ENCODE results near the gene MPRIP. TPM values are rescaled to one million over a fixed set of nuclear protein-coding genes. Genes with fewer than 3 reads are reported as not detected.

Gene MPRIP
- total and polyA plus RNA-seq, 2 donors (not counting 3 experiments of a cell fraction or from before 2014, with no cell fraction given) = 94.6 to 246 TPM

GRCh38 chr17:17021194-17021863 lies 20.9 kb upstream of the MPRIP start:
- no TSS peak for BruUV-seq (replicated peaks)
- Histone ChIP-seq H3K36me3 (ENCODE audit: control insufficient read depth in 2 of 2, extremely low read depth in 1 of 2, insufficient read depth in 2 of 2, low read length in 2 of 2) (no peaks in the 10 kb centered on the region), H3K9ac (replicated peaks; ENCODE audit: extremely low read depth, insufficient read depth, low read length) (no peak overlapping the region), H3K4me1 (ENCODE audit: control insufficient read depth, extremely low read depth, insufficient read depth, low read length) (peaks cover 6% of the 10 kb centered on the region), H4K20me1 (replicated peaks; ENCODE audit: control insufficient read depth, extremely low read depth, insufficient read depth, low read length) (no peaks in the 10 kb centered on the region), H3K27me3 (ENCODE audit: control insufficient read depth in 2 of 2, insufficient read depth in 2 of 2, low read length in 2 of 2) (no peaks in the 10 kb centered on the region), H3K4me3 (replicated peaks in 1 of 3; ENCODE audit: insufficient read depth in 1 of 3, low read depth in 1 of 3, low read length in 3 of 3) (no peak overlapping the region), H3K27ac (ENCODE audit: insufficient read depth, low read depth, low read length) (no peak overlapping the region), H3K9me1 (replicated peaks; ENCODE audit: control insufficient read depth, extremely low read depth, insufficient read depth, low read length) (no peaks in the 10 kb centered on the region), H3K4me2 (ENCODE audit: insufficient read depth, low read length) (no peak overlapping the region), H3K9me3 (replicated peaks; ENCODE audit: control insufficient read depth, insufficient read depth, low read length) (no peaks in the 10 kb centered on the region), H2AFZ (ENCODE audit: low read depth, low read length) (no peak overlapping the region), H3K79me2 (ENCODE audit: control insufficient read depth, insufficient read depth, low read length) (no peaks in the 10 kb centered on the region)
- no peak for FAIRE-seq
- no peak for DNase-seq (ENCODE audit: low read depth, low spot score)
- CTCF ChIA-PET = interaction anchor here (0.6 to 1.2 kb wide), 2 partner anchors 14 to 191 kb away, joined by 3 read pairs; no protein-coding TSS in a partner anchor
- POLR2A ChIA-PET = no interaction called here
- TF ChIP-seq POLR2AphosphoS5 (IDR thresholded peaks at IDR 0.05; ENCODE audit: insufficient read depth, low read depth, low read length) = no peak
- TF ChIP-seq GATA2 (IDR thresholded peaks at IDR 0.05; ENCODE audit: insufficient read depth, insufficient read length, low read depth, low read length) = no peak
- TF ChIP-seq EZH2 (IDR thresholded peaks at IDR 0.05; ENCODE audit: borderline replicate concordance, low read depth, low read length, severe bottlenecking) = no peak
- TF ChIP-seq POLR2A (IDR thresholded peaks at IDR 0.05; ENCODE audit: low read depth, low read length) = no peak
- no peak for TF ChIP-seq JUN (IDR thresholded peaks at IDR 0.05; ENCODE audit: borderline replicate concordance, insufficient read depth, insufficient read length, low read depth)
- TF ChIP-seq FOS (IDR thresholded peaks at IDR 0.05; ENCODE audit: borderline replicate concordance, insufficient read depth, low read length) = no peak
- TF ChIP-seq MYC (IDR thresholded peaks at IDR 0.05; ENCODE audit: low read depth, low read length) = no peak
- TF ChIP-seq CTCF (IDR thresholded peaks at IDR 0.05; ENCODE audit: extremely low read depth in 1 of 2, insufficient read depth in 1 of 2, low read depth in 1 of 2, low read length in 2 of 2) = no peak
- no peak for TF ChIP-seq MAX (IDR thresholded peaks at IDR 0.05; ENCODE audit: insufficient read depth, insufficient read length)
- dilution Hi-C loops (cut with MboI; ENCODE audit: extremely low pct_ligation_motif_present, low sequenced_read_pairs) (no loop called here), intact Hi-C loops (cut with micrococcal nuclease) (no loop called here)

Data from endothelial cell of umbilical vein (primary cell).